ENCODE measurements around the gene SERPINB1. TPM values are rescaled to one million over a fixed set of nuclear protein-coding genes. Genes with fewer than 3 reads are reported as not detected.

Gene SERPINB1
- total RNA-seq, 1 experiment from 2014 or later, result 75.6 TPM

DNA sequence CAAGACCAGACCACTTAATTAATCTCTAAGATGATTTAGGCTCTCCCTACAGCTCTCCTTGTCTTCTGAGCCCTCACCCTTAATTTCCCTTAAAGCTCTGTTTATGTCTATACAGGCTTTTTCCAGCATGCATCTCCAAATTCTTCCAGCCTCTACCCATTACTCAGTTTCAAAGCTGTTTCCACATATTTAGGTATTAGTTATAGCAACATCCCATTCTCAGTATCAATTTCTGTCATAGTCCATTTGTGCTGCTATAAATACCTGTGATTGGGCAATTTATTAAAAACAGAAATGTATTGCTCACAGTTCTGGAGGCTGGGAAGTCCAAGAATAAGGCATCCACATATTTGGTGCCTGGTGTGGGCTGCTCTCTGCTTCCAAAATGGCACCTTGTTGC lies 2.3 kb upstream of the SERPINB1 start:
- Histone ChIP-seq H3K9me3 (no peaks in the 10 kb centered on the region), H3K36me3 (ENCODE audit: control insufficient read depth, insufficient read depth, low read length) (no peaks in the 10 kb centered on the region), H3K4me3 (ENCODE audit: low read depth, low read length) (no peak overlapping the region), H3K27me3 (replicated peaks; ENCODE audit: control insufficient read depth, insufficient read depth, low read length) (no peaks in the 10 kb centered on the region), H3K4me1 (peaks cover 28% of the 10 kb centered on the region)
- TF ChIP-seq, protein P1, sequence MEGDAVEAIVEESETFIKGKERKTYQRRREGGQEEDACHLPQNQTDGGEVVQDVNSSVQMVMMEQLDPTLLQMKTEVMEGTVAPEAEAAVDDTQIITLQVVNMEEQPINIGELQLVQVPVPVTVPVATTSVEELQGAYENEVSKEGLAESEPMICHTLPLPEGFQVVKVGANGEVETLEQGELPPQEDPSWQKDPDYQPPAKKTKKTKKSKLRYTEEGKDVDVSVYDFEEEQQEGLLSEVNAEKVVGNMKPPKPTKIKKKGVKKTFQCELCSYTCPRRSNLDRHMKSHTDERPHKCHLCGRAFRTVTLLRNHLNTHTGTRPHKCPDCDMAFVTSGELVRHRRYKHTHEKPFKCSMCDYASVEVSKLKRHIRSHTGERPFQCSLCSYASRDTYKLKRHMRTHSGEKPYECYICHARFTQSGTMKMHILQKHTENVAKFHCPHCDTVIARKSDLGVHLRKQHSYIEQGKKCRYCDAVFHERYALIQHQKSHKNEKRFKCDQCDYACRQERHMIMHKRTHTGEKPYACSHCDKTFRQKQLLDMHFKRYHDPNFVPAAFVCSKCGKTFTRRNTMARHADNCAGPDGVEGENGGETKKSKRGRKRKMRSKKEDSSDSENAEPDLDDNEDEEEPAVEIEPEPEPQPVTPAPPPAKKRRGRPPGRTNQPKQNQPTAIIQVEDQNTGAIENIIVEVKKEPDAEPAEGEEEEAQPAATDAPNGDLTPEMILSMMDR (IDR thresholded peaks at IDR 0.05; ENCODE audit: insufficient read depth in 1 of 2, low read depth in 1 of 2, low read length in 1 of 2, severe bottlenecking in 1 of 2, unreplicated experiment in 1 of 2), result no peak
- no peaks in the 10 kb centered on the region for H3K9me3 Mint-ChIP-seq (ENCODE audit: unreplicated experiment)
- H3K4me1 Mint-ChIP-seq (ENCODE audit: low read depth, unreplicated experiment), result peaks cover 26% of the 10 kb centered on the region
- H3K27ac Mint-ChIP-seq (ENCODE audit: unreplicated experiment), result peak overlapping the region; percentile 27
- POLR2A ChIA-PET, result no interaction called here
- H3K4me3 Mint-ChIP-seq (ENCODE audit: unreplicated experiment), result no peak overlapping the region
- peaks cover 24% of the 10 kb centered on the region for H3K36me3 Mint-ChIP-seq (ENCODE audit: insufficient read depth, unreplicated experiment)
- BruUV-seq (replicated peaks), result no TSS peak
- CTCF ChIA-PET, result no interaction called here
- intact Hi-C loops (cut with micrococcal nuclease; ENCODE audit: unreplicated experiment), result loop anchor here (10.0 kb wide), 1 partner anchor 211 kb away; no protein-coding TSS in a partner anchor
- no peaks in the 10 kb centered on the region for H3K27me3 Mint-ChIP-seq (ENCODE audit: insufficient read depth, unreplicated experiment)
- no peak for DNase-seq

DNA sequence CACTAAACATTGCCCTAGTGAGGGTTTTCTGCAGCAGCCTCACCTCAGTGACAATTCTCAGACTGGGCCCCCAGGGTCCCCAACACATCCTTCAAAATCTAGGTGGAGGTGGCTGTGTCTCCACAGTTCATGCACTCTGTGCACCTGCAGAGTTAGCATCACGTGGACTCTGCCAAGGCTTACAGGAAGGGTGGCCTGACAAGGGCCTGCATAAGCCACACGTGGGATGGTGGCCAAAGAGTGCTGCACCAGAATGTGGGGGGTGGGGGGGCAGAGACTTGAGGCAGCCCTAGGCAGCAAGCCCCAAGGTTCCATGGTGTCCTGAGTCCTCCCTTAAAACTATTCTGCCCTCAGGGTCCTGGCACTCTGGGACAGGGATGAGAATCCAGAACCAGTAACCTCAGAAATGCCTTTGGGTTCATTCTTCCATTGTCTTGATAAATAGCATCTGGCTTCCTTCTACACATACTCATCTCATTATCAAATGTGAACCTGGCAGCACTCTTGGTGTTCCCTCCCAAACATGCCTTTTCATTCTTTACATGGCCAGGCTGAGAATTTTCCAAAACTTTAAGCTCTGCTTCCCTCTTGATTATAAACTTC lies 1.6 kb upstream of the SERPINB1 start:
- TF ChIP-seq, protein P1 (IDR thresholded peaks at IDR 0.05; ENCODE audit: insufficient read depth in 1 of 2, low read depth in 1 of 2, low read length in 1 of 2, severe bottlenecking in 1 of 2, unreplicated experiment in 1 of 2), result no peak
- ChIA-PET POLR2A (no interaction called here), CTCF (interaction anchor here (0.6 to 4.2 kb wide), 2 partner anchors 52 to 145 kb away, joined by 5 to 67 read pairs; no protein-coding TSS in a partner anchor)
- Histone ChIP-seq H3K4me3 (ENCODE audit: low read depth, low read length) (no peak overlapping the region), H3K36me3 (ENCODE audit: control insufficient read depth, insufficient read depth, low read length) (no peaks in the 10 kb centered on the region), H3K27me3 (replicated peaks; ENCODE audit: control insufficient read depth, insufficient read depth, low read length) (no peaks in the 10 kb centered on the region), H3K9me3 (no peaks in the 10 kb centered on the region), H3K4me1 (peaks cover 36% of the 10 kb centered on the region)
- H3K36me3 Mint-ChIP-seq (ENCODE audit: insufficient read depth, unreplicated experiment), result peaks cover 27% of the 10 kb centered on the region
- no peak overlapping the region for H3K4me3 Mint-ChIP-seq (ENCODE audit: unreplicated experiment)
- intact Hi-C loops (cut with micrococcal nuclease; ENCODE audit: unreplicated experiment), result loop anchor here (10.0 kb wide), 1 partner anchor 212 kb away; no protein-coding TSS in a partner anchor
- no TSS peak for BruUV-seq (replicated peaks)
- peaks cover 22% of the 10 kb centered on the region for H3K4me1 Mint-ChIP-seq (ENCODE audit: low read depth, unreplicated experiment)
- no peaks in the 10 kb centered on the region for H3K27me3 Mint-ChIP-seq (ENCODE audit: insufficient read depth, unreplicated experiment)
- DNase-seq, result no peak
- H3K27ac Mint-ChIP-seq (ENCODE audit: unreplicated experiment), result no peak overlapping the region
- no peaks in the 10 kb centered on the region for H3K9me3 Mint-ChIP-seq (ENCODE audit: unreplicated experiment)

DNA sequence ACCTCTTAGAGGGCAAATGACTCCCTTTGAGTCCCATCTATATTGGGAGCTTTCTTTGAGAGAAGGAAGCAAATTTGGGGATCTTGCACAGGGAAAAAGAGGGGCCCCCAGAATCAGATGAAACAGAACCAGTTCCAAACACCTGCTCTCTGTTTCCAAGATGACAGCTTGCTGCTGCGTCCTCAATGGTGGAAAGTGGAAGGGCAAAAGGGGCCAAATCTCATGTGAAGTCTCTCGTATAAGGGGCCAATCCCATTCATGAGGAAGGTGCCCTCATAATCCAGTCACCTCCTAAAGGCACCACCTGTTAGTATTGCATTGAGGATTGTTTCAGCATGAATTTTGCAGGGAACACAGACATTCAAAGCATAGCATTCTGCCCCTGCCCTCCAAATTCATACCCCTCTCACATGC lies 483 bp upstream of the SERPINB1 start:
- no peaks in the 10 kb centered on the region for H3K27me3 ChIP-seq (replicated peaks; ENCODE audit: control insufficient read depth, insufficient read depth, low read length)
- peaks cover 46% of the 10 kb centered on the region for H3K4me1 ChIP-seq
- Mint-ChIP-seq H3K4me3 (ENCODE audit: unreplicated experiment) (peak overlapping the region; percentile 98), H3K4me1 (ENCODE audit: low read depth, unreplicated experiment) (peaks cover 22% of the 10 kb centered on the region), H3K27ac (ENCODE audit: unreplicated experiment) (peak overlapping the region; percentile 97), H3K9me3 (ENCODE audit: unreplicated experiment) (no peaks in the 10 kb centered on the region), H3K27me3 (ENCODE audit: insufficient read depth, unreplicated experiment) (no peaks in the 10 kb centered on the region), H3K36me3 (ENCODE audit: insufficient read depth, unreplicated experiment) (peaks cover 37% of the 10 kb centered on the region)
- no peaks in the 10 kb centered on the region for H3K9me3 ChIP-seq
- BruUV-seq (replicated peaks), result TSS peak; percentile 32
- H3K4me3 ChIP-seq (ENCODE audit: low read depth, low read length), result peak overlapping the region; percentile 44
- TF ChIP-seq, protein P1 (IDR thresholded peaks at IDR 0.05; ENCODE audit: insufficient read depth in 1 of 2, low read depth in 1 of 2, low read length in 1 of 2, severe bottlenecking in 1 of 2, unreplicated experiment in 1 of 2), result no peak
- POLR2A ChIA-PET, result interaction anchor here (0.5 to 2.8 kb wide), 17 partner anchors 9 to 1517 kb away, joined by 3 to 32 read pairs (median 5); partner anchors contain the start of genes SERPINB6 and WRNIP1
- DNase-seq, result no peak
- CTCF ChIA-PET, result interaction anchor here (0.9 to 4.2 kb wide), 14 partner anchors 9 to 147 kb away, joined by 3 to 67 read pairs (median 4); partner anchors contain the start of gene WRNIP1
- intact Hi-C loops (cut with micrococcal nuclease; ENCODE audit: unreplicated experiment), result loop anchor here (10.0 kb wide), 1 partner anchor 213 kb away; no protein-coding TSS in a partner anchor
- H3K36me3 ChIP-seq (ENCODE audit: control insufficient read depth, insufficient read depth, low read length), result no peaks in the 10 kb centered on the region

Data from Caco-2 (cell line).